HG03354 (cell line): ENCODE results near the gene GMPS.
"Not testable (repeated sequence)": the region's sequence is repeated elsewhere in the genome, so short reads cannot be mapped to it uniquely, and the experiment has no call there.

Source experiments
- ATAC-seq: cut with Tn5 transposase; IDR thresholded peaks from one replicate; pipeline ENCODE4 v1.9.1; 2021; ENCODE audit warnings: mild to moderate bottlenecking; ENCODE audit not compliant: unreplicated experiment, poor library complexity, severe bottlenecking

Gene GMPS

DNA sequence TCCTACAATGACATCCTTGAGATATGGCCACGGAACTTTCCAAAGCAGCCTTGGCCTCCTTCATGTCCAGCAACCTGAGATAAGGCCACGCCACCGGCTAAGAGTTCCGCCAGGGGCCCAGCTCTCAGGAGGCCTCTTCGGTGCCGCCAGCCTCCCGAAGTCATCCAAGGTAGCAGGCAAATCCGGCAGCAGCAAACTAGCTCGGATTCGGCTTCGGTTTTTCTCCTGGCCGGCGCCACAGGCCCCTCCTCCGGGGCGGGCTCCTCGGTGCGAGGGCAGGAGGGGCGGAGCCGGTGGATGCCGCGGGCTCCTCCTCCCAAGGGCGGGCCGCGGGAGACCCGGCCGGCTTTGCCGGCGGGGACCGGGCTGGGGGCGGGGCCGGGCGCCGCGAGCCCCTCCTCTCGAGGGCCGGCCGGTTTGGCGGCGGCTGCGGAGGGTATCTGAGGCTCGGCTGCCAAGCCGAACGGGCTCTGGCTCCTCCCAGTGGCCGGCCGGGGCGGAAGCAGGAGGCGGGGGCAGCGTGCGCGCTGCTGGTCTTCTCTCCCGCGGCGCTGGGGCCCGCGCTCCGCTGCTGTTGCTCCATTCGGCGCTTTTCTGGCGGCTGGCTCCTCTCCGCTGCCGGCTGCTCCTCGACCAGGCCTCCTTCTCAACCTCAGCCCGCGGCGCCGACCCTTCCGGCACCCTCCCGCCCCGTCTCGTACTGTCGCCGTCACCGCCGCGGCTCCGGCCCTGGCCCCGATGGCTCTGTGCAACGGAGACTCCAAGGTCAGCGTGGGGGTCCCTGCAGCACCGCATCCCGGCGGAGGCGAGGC is at the start of gene GMPS:
Gene GMPS (plus strand): TSS at position 518 of the 812 bp plus-strand sequence. CDS start 221 bp downstream, at position 739.
- ATAC-seq: peak; percentile 89

DNA sequence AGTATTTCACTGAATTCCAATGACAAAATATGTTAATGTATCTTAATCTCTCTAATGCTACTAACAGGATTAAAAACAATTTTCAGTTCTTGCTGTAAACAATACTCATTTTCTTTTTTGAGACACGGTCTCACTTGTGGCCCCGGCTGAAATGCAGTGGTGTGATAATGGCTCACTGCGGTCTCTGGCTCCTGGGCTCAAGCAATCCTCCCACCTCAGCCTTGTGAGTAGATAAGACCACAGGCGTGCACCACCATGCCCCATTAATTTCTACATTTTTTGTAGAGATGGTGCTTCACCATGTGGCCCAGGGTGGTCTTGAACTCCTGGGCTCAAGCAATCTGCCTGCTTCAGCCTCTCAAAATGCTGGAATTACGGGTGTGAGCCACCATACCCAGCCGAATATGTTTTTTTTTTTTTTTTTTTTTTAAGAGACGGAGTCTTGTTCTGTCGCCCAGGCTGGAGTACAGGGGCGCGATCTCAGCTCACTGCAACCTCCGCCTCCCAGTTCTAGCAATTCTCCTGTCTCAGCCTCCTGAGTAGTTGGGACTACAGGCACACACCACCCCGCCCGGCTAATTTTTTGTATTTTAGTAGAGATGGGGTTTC is 41.9 kb upstream of the GMPS start:
- not testable (repeated sequence) for ATAC-seq

DNA sequence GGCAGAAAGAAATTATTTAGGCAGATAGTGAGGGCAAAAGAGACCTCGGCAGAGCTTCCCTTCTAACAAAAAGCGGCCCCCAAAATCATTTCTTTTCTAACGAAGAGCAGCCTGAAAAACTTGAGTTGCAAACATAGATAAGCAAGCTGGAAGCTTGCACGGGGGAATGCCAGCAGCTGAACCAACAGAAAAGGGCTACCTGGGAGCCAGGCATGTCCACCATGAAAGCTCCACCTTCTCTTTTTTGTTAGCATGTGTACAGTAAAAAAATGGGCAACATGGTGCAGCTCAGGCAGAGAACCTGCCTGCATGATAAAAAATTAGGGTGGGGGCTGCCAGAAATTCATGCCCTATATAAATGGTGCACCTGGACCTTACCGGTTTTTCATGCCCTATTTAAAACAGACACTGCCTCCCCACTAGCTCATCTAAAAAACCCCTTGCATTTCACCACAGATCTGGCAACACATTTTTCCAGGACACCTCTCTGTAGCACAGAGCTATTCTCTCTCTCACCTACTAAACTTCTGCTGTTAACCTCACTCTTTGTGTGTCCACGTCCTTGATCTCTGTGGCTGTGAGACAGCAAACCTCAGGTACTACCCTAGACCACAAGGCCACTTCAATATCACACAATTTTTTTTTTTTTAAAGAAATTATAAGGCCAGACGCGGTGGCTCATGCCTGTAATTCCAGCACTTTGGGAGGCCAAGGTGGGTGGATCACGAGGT is 34.9 kb upstream of the GMPS start:
- no peak for ATAC-seq

DNA sequence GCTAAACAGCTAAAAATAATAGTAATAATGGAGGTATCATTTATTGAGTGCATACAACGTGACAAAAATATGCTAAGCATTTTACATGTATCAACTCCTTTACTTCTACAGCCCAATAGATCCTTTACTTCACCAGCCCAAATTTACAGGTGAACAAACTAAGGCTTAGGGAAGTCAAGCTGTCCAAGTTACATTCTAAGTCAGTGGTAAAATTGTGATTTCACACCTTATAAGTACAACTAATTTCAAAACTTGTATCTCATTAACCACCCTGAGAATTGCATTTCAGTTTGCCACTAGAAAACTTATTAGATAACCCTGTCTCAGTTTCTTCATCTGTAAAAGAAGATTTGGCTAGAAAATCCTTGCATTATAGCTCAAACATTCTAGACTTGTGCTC is 26.9 kb upstream of the GMPS start:
- ATAC-seq: no peak

DNA sequence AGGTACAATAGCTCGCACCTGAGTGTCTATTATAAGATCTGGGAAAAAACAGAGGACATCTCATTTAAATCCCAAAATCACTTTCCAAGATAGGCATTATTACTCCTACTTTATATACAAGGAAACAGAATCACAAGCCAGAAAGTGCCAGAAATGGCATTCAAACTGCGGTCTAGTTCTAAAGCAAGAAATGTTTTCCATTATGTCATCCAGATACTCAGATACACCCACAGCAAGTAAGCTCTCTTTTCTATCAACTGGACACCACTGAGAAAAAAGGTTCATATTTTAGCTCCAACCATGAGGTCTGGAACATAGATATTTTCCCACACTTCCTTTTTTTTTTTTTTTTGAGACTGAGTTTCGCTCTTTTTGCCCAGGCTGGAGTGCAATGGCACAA is 24.3 kb upstream of the GMPS start:
- ATAC-seq: no peak

DNA sequence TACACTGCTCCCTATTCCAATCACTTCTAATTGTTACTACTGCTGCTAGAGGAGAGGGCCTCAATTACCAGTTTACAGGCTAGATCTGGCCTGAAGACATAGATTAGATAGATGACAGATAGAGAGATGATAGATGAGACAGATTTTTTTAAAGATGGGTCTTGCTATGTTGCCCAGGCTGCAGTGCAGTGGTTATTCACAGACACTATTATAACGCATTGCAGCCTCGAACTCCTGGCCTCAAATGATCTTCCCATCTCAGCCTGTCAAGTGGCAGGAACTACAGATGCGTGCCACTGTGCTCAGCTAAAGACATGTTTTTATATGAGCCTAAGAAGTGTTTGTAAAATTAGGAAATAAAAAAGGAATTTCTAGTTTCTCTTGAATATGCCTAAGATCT is 22.5 kb upstream of the GMPS start:
- no peak for ATAC-seq

DNA sequence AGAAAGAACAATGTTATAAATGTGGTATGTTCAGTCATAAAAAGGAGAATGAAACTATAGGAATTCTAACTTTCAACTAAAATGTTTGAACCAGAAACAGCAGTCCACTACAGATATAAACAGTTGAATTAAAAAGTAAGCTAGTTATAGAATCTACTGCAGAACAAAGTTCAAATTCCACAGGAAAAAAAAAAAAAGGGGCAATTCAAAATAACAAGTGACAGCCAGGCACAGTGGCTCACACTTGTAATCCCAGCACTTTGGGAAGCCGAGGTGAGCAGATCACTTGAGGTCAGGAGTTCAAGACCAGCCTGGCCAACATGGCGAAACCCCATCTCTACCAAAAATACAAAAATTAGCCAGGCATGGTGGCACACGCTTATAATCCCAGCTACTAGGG is 21.0 kb upstream of the GMPS start:
- not testable (repeated sequence) for ATAC-seq

DNA sequence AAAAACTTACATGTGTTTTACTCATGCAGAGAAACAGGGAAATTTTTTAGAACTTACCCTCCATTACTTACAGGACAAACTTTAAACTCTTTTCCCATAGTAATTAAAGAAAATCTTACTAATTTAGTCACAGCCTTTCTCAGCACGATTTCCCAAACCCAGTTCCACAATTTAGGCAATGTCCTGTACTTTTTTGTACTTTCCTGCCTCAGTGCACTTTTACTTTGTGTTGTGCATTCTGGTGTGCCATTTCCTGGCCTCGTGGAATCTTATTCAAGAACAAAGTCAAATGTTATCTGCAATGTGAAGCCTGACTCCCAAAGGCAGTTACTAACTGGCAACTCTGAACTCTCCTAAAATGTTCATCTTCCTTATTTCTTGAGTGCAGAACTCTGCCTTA is 18.1 kb upstream of the GMPS start:
- ATAC-seq: no peak

DNA sequence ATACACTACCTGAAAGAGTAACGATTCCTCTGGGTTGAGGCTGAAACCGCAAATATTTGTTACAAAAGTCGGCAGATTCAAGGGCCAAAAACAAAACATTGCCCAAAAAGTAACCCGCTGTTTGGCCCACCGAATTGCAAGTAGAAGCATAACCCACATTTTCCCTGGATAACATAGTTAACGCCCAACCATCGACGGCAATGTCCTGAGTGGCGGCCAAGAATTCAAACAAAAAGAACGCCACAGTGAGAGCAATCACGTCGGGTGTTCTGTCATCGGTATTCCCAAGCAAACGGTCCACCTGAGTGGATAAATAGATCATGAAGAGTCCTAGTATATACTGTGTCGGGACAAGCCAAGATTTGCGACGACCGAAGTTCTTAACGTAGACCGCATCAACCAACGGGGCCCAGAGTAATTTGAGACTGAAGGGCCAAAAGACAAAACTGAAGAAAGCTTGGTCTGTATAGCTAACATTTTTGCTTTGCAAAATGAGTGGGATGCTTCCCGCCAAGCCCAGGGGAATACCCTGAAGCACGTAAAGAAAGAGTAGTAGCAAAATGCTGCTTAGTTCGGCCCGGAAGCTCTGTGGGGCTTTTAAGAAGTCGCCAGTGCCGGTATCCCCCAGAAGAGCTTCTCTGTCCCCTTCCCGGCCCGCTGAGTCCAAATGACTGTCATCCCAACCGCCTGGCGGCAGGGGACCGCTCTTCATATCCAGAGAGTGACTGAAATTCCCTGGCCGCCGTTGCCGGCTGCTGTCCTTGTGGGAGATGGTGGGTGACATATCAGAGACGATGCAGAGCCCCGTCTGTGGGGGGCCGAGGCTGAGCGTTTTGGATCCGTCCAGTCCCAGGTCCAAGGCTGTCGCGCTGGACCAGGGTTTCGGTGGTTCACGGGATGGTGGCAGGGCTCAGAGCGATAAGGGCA is 17.0 kb upstream of the GMPS start:
- peak; percentile 17 for ATAC-seq

DNA sequence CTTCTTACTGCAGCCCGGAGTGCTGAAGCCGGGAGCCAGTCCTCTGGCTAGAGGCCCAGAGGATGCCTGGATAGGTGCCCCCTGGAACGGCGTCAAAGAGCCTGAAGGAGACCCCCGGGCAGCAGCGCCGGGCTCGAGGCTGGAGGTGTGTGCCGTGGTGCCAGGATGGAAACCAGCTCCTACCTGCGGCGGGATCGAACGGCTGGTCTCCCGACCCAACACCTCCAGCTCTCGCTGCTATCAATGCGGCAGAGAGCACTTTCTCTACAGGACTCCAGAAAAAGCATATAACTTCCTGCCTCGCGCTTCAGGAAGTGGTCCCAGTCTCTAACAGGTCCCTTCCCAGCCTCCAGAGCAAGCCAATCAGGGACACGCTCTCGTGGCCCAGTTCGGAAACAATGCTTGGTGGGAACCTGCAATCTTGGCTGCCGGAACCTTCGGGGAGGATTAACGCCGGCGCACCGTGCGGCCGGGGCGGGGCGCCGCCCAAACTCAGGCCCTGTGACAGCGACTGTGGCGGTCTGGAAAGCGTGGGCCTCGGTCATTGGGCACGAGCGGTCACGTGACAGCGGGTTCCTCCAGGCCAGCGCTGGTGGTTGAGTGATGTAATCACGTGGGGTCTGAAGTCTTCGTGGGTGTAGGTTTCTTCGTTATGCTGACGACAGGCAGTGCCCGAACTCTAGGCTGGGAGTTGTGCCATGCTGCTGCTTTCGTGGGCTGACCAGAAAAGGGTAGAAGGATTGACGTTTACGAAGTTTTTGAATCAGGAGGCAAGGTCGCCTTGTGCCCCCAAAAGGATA is 16.1 kb upstream of the GMPS start, which contains the start of gene SLC33A1:
Gene SLC33A1 (minus strand): TSS at position 287 of the 800 bp plus-strand sequence. CDS start 430 bp downstream, outside the sequence.
- peak; percentile 95 for ATAC-seq

DNA sequence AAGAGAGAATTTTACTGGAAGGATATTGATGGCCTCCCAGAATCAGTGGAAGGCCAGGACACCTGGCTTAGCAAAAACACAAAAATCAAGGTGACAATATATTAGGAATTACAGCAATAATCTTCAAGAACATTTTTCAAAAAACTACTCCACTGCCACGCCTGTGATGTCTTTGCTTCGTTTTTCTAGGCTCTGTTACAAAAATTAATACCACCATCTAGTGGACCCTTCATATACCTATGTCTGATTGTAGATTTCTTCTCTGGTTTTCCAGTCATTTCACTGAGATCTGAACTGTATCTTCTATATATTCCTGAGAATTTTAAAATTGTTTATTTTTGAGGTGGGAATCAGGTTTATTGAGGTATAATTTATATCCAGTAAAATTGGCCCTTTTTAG is 10.6 kb upstream of the GMPS start:
- ATAC-seq: peak; percentile 44

DNA sequence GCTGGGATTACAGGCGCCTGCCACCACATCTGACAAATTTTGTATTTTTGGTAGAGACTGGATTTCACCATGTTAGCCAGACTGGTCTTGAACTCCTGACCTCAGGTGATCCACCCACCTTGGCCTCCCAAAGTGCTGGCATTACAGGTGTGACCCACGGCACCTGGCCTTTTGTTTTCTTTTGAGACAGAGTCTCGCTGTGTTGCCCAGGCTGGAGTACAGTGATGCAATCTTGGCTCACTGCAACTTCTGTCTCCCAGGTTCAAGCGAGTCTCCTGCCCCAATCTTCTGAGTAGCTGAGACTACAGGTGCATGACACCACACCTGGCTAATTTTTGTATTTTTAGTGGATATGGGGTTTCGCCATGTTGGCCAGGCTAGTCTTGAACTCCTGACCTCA is 10.0 kb upstream of the GMPS start:
- ATAC-seq: not testable (repeated sequence)

DNA sequence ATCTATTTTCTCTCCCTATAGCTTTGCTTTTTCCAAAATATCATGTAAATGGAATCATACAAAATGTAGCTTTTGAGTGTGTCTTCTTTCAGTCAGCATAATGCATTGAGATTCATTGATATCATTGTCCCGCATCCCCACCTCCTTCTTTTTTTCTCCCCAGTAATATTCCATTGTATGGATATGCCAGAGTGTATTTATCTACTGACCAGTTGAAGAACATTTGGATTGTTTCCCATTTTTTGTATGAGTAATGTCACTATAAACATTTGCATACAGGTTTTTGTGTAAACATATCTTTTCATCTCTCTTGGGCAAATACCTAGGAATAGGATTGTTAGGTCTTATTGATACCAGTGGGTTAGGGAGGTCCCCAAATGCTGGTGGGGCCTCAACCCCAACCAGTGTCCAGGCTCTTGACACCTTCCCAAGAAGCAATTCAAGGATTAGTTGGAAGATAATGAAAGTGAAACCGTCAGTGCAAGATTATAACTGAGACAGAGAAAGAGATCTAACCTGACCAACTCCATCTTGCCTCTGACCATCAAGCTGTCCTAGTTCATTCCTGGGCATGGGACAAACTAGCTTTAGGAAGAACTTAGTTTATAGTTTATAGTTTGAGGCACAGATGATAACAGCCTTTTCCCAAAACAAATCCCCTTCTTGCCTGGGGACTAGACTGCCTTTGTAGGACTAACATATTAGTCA is 8.8 kb upstream of the GMPS start:
- no peak for ATAC-seq

DNA sequence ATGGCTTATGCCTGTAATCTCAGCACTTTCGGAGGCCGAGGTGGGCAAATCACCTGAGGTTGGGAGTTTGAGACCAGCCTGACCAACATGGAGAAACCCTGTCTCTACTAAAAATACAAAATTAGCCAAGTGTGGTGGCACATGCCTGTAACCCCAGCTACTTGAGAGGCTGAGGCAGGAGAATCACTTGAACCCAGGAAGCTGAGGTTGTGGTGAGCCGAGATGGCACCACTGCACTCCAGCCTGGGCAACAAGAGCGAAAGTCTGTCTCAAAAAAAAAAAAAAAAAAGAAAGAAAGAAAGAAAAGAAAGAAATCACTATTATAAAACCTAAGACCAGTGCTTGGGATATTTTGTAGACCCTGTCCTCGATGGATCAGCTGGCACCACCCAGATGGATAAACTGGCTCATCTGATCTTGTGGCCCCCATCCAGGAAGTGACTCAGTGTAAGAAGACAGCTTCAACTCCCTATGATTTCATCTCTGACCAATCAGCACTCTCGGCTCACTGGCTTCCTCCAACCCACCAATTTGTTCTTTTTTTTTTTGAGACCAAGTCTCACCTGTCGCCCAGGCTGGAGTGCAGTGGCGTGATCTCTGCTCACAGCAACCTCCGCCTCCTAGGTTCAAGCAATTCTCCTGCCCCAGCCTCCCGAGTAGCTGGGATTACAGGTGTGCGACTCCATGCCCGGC is 8.0 kb upstream of the GMPS start:
- ATAC-seq: not testable (repeated sequence)

DNA sequence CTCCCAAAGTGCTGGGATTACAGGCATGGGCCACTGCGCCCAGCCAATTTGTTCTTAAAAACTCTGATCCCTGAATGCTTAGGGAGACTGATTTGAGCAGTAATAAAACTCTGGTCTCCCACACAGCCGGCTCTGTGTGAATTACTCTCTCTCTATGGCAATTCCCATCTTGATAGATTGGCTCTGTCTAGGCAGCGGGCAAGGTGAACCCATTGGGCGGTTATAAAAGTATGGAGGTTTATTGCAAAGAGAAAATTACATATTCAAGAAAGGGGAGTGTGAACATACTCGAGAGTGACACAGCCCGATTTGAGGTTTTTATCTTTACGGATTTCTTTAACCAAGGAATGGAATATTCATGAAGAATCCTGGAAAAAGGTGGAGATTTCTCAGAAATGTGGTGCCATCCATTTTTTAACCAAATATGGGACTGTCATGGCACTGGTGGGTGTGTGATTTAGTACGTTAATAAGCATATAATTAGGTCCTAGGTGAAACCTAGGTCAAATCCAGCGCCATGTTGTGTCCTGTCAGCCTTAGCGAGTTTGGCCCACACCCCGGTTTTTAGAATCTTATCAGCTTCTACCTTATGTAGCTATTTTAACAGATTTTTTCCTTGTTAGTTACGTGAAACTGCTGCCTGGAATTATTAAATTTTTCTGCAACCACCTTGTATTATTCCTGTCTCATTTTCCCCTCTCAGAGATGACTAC is 7.2 kb upstream of the GMPS start:
- no peak for ATAC-seq

DNA sequence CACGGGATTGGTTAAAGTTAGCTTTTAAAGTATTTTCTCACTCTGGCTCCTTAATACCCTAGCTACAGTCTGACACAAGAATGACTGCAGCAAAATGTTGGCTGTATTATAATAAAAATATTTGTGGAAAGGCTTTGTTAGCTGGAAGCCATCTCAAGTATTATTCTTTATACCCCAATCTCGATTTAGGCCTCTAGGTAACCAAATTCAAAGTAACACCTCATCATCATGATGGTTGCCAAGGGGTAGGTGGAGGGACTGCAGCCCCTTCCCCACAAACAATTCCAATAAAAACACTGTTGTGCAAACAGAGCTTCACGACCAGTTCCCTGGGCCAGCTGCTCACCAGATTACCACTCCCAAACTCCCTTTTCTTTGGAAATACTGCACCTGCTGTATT is 759 bp upstream of the GMPS start:
- ATAC-seq: peak; percentile 1
